NCI-H146 treated with DMSO at 0.1 percent for 48 hours (cell line): Measurements from ENCODE around the gene AHSP.
"Not testable (repeated sequence)": the region's sequence is repeated elsewhere in the genome, so short reads cannot be mapped to it uniquely, and the experiment has no call there.

Experiments
- DNase-seq: peaks from one replicate; lab custom pipeline; 2025; ENCODE audit not compliant: unreplicated experiment; lab: John Stamatoyannopoulos, UW

The AHSP gene

GRCh38 chr16:31529937-31530312 lies 2.2 kb downstream of the AHSP start:
- DNase-seq: no peak

GRCh38 chr16:31530405-31530804 lies 2.7 kb downstream of the AHSP start:
- no peak for DNase-seq

- no peak for DNase-seq
Measured at GRCh38 chr16:31531096-31531495, 3.4 kb downstream of the AHSP start.

- DNase-seq: no peak
Measured at GRCh38 chr16:31532120-31532519, 4.4 kb downstream of the AHSP start.

- DNase-seq: no peak
Measured at GRCh38 chr16:31532896-31533295, 5.2 kb downstream of the AHSP start.

- no peak for DNase-seq
Measured at GRCh38 chr16:31535737-31536136, 8.0 kb downstream of the AHSP start.

GRCh38 chr16:31536804-31537361 lies 9.2 kb downstream of the AHSP start:
- DNase-seq: no peak

GRCh38 chr16:31537362-31538242 lies 9.9 kb downstream of the AHSP start:
- DNase-seq: peak; percentile 12

GRCh38 chr16:31538243-31538598 lies 10.5 kb downstream of the AHSP start:
- not testable (repeated sequence) for DNase-seq

- DNase-seq: not testable (repeated sequence)
Measured at GRCh38 chr16:31539762-31540161, 12.1 kb downstream of the AHSP start.

GRCh38 chr16:31542763-31543162 lies 15.1 kb downstream of the AHSP start:
- DNase-seq: no peak

GRCh38 chr16:31561426-31562233 lies 33.9 kb downstream of the AHSP start:
- no peak for DNase-seq

GRCh38 chr16:31568577-31569359 lies 41.1 kb downstream of the AHSP start:
- DNase-seq: no peak

GRCh38 chr16:31569360-31569717 lies 41.6 kb downstream of the AHSP start:
- DNase-seq: no peak

GRCh38 chr16:31572821-31573220 lies 45.1 kb downstream of the AHSP start:
- DNase-seq: no peak

GRCh38 chr16:31574159-31574558 lies 46.5 kb downstream of the AHSP start:
- DNase-seq: not testable (repeated sequence)

- DNase-seq: no peak
Measured at GRCh38 chr16:31577411-31577810, 49.7 kb downstream of the AHSP start.
